Measurements from ENCODE around the gene BMP6.
A peak's percentile ranks its signal among the peaks of the same experiment; 100 is the strongest.

Gene BMP6

GRCh38 chr6:7802662-7803061, 76.8 kb downstream of the BMP6 start:
- no peak overlapping the region for H3K4me3 Mint-ChIP-seq
- TF ChIP-seq CTCF (IDR thresholded peaks at IDR 0.05) = no peak
- H3K4me1 Mint-ChIP-seq = peaks cover 5% of the 10 kb centered on the region
- H3K36me3 Mint-ChIP-seq (ENCODE audit: low read depth) = no peaks in the 10 kb centered on the region
- peak overlapping the region; percentile 41 for H3K27ac Mint-ChIP-seq
- H3K9me3 Mint-ChIP-seq = no peaks in the 10 kb centered on the region
- H3K27me3 Mint-ChIP-seq (ENCODE audit: low read depth, poor library complexity) = no peaks in the 10 kb centered on the region
- DNase-seq = no peak

- DNase-seq = no peak
- Mint-ChIP-seq H3K4me1 (peaks cover 5% of the 10 kb centered on the region), H3K27me3 (ENCODE audit: low read depth, poor library complexity) (no peaks in the 10 kb centered on the region), H3K9me3 (no peaks in the 10 kb centered on the region), H3K36me3 (ENCODE audit: low read depth) (no peaks in the 10 kb centered on the region), H3K27ac (no peak overlapping the region), H3K4me3 (no peak overlapping the region)
- TF ChIP-seq CTCF (IDR thresholded peaks at IDR 0.05) = no peak
These were observed 77.3 kb downstream of the BMP6 start for GRCh38 chr6:7803214-7803613.

- Mint-ChIP-seq H3K4me1 (peaks cover 5% of the 10 kb centered on the region), H3K27ac (no peak overlapping the region), H3K9me3 (no peaks in the 10 kb centered on the region), H3K4me3 (no peak overlapping the region), H3K36me3 (ENCODE audit: low read depth) (no peaks in the 10 kb centered on the region), H3K27me3 (ENCODE audit: low read depth, poor library complexity) (no peaks in the 10 kb centered on the region)
- DNase-seq = no peak
- TF ChIP-seq CTCF (IDR thresholded peaks at IDR 0.05) = no peak
These were observed 79.4 kb downstream of the BMP6 start for GRCh38 chr6:7805078-7805849.

- Mint-ChIP-seq H3K36me3 (ENCODE audit: low read depth) (no peaks in the 10 kb centered on the region), H3K4me3 (no peak overlapping the region)
- no peak for DNase-seq
These were observed 79.9 kb downstream of the BMP6 start for GRCh38 chr6:7805850-7806214.

GRCh38 chr6:7806711-7807110, 80.8 kb downstream of the BMP6 start:
- no peaks in the 10 kb centered on the region for H3K9me3 Mint-ChIP-seq
- no peak for DNase-seq
- H3K4me3 Mint-ChIP-seq = no peak overlapping the region
- no peaks in the 10 kb centered on the region for H3K27me3 Mint-ChIP-seq (ENCODE audit: low read depth, poor library complexity)
- no peaks in the 10 kb centered on the region for H3K36me3 Mint-ChIP-seq (ENCODE audit: low read depth)
- H3K4me1 Mint-ChIP-seq = peaks cover 5% of the 10 kb centered on the region
- TF ChIP-seq CTCF (IDR thresholded peaks at IDR 0.05) = no peak
- H3K27ac Mint-ChIP-seq = no peak overlapping the region

More at GRCh38 chr6:7805850-7806214, 79.9 kb downstream of the BMP6 start:
- Mint-ChIP-seq H3K27ac (no peak overlapping the region), H3K27me3 (ENCODE audit: low read depth, poor library complexity) (no peaks in the 10 kb centered on the region), H3K9me3 (no peaks in the 10 kb centered on the region), H3K4me1 (peaks cover 5% of the 10 kb centered on the region)
- TF ChIP-seq CTCF (IDR thresholded peaks at IDR 0.05) = no peak

- no peaks in the 10 kb centered on the region for H3K36me3 Mint-ChIP-seq (ENCODE audit: low read depth)
- no peak for DNase-seq
- H3K4me3 Mint-ChIP-seq = no peak overlapping the region
- no peaks in the 10 kb centered on the region for H3K9me3 Mint-ChIP-seq
- H3K27ac Mint-ChIP-seq = no peak overlapping the region
- H3K4me1 Mint-ChIP-seq = peaks cover 5% of the 10 kb centered on the region
- H3K27me3 Mint-ChIP-seq (ENCODE audit: low read depth, poor library complexity) = no peaks in the 10 kb centered on the region
- no peak for TF ChIP-seq CTCF (IDR thresholded peaks at IDR 0.05)
These were observed 83.4 kb downstream of the BMP6 start for GRCh38 chr6:7809346-7809745.
